Posterior vena cava (tissue), 2 donors: ENCODE measurements around the gene ARF4. TPM values are rescaled to one million over a fixed set of nuclear protein-coding genes. Genes with fewer than 3 reads are reported as not detected.
"Not testable (repeated sequence)": the region's sequence is repeated elsewhere in the genome, so short reads cannot be mapped to it uniquely, and the experiment has no call there.

Source experiments
- DNase-seq: peaks from one replicate; pipeline ENCODE4 v3.0.0-alpha.2; 2020; ENCODE audit warnings: low spot score
- intact Hi-C, 2 donors: fragments of 100-400 bp; cut with DNase I; formaldehyde crosslinking; loops; one replicate each; pipeline versions ENCODE4 v1.14.1 to v1.14.2; 2022 to 2023
- long read RNA-seq, 2 donors: library from polyadenylated mRNA; unstranded; transcript quantifications; one replicate each; pipeline ENCODE4 v2.0.0, GENCODE V29; 2020 to 2021
- total RNA-seq, 2 donors: library from RNA; stranded (reverse); fragmentation: NEBNext Ultra II Directional; extraction: Animal tissue kit (Norgen Biotek cat#: 25700); gene quantifications; one replicate each; pipeline ENCODE4 v1.2.1, GENCODE V29; 2021
- donor health status: DM: yes; HTN: yes; CAD: no.
- donor health status: DM: yes; HTN: yes; CAD: no.

ARF4 gene
- 100 to 1,000 TPM; 152 to 191 TPM for total RNA-seq
- long read RNA-seq, donor 1, transcript ARF4-201 (6 exons, 1,660 nt), result major isoform, 44 of 51 reads
- long read RNA-seq, donor 1, partial matches to known transcripts, result 3 of 51 reads
- long read RNA-seq, donor 1, other reads (novel, unspliced or antisense), result 3 of 51 reads
- long read RNA-seq, donor 2, transcript ARF4-201 (6 exons, 1,660 nt), result major isoform, 202 of 220 reads
- long read RNA-seq, donor 2, partial matches to known transcripts, result 4 of 220 reads
- long read RNA-seq, donor 2, other reads (novel, unspliced or antisense), result 13 of 220 reads

DNA sequence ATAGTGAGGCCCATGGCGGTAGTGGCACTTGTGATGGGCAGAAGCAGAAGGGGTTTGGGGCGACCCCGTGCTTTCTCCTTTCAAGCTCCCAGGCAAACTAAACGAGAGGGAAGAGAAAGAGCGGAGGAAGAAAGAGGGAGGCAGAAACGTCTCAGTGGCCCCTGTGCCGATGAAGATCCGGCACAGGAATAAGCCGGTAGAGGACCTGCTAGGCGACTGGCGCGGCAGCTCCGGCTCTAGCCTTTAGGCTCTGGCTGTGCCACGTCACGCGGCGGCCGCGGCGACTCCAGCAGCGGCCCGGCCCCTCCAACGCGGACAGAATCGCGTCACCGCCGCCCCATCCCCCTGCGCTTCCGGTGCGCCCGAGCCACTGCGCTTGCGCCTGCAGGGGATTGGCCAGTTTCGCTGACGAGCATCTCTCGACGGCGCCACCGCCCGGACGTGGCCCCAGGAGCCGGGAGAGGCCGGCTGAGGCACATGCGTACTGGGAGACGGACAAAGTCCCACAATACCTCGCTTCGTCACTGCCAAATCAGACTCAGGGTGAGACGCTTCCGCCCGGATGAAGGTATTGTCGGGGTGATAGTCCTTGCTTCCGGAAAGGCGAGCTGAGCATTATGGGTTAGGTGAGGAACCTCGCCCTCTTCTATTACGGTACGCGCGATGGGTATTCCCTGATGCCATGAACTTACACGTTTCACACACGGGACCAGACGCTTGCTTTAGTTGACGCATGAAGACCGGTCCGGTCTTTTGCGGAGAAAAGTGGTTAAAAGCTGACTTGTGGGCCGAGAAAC is at the start of gene ARF4:
ARF4 (minus strand) TSS at position 218 of the 797 bp plus-strand sequence; CDS start at position 14, 204 bp downstream.
- intact Hi-C loops, result no loop called here
- peak; percentile 100 for DNase-seq

DNA sequence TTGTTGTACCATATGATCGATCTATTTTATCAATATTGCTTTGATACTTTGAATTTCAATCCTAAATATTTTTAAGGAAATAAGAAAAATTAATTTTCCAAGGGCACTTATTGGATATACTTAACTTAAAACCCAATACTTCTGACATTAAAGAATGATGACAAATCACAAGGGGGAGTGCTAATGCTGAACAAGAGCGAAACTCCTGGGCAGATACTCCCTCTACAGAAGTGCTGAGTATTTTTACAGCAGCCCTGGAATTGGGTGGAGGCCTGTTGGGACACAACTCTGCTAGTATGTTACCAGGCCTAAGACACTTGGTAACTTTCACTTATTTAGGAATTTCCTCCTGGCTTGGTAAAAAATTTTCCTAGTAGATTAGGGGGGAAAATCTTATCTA is 49.6 kb upstream of the ARF4 start:
- DNase-seq, result no peak
- intact Hi-C loops, result no loop called here

GRCh38 chr3:57644740-57645139 is 47.6 kb upstream of the ARF4 start:
- intact Hi-C loops, result no loop called here
- no peak for DNase-seq

DNA sequence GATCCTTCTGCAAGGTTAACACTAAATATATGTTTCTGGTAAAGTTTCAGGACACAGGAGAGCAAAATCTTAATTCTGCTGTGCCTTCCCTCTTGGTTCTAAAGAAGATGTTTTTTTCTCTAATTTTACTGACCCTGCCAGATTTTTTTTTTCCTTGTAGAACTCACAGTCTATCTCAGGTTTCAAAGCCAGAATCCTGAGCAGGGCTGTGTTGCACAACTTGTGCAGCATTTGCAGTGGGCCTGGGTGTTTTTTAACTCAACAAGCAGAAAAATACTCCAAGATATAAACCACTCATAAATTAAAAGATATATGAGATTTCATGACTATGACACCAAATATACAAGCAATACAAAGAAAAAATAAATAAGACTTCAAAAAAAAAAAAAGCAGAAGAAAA is 40.2 kb upstream of the ARF4 start:
- DNase-seq, result no peak
- intact Hi-C loops, result no loop called here

DNA sequence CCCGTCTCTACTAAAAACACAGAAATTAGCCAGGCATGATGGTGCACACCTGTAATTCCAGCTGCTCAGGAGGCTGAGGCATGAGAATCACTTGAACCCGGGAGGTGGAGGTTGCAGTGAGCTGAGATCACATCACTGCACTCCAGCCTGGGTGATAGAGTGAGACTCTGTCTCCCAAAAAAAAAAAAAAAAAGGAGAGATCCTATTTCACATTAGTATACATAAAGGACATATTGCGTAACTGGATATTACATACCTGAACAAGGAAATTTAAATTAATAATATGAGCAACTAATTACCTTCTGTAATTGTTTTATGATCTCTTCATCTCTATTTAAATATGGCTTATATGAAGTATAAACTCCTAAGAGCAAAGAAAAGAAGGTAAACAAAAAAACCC is 37.1 kb upstream of the ARF4 start:
- intact Hi-C loops, DNase-seq: not testable (repeated sequence)

GRCh38 chr3:57627976-57628375 is 30.8 kb upstream of the ARF4 start:
- intact Hi-C loops, result no loop called here

DNA sequence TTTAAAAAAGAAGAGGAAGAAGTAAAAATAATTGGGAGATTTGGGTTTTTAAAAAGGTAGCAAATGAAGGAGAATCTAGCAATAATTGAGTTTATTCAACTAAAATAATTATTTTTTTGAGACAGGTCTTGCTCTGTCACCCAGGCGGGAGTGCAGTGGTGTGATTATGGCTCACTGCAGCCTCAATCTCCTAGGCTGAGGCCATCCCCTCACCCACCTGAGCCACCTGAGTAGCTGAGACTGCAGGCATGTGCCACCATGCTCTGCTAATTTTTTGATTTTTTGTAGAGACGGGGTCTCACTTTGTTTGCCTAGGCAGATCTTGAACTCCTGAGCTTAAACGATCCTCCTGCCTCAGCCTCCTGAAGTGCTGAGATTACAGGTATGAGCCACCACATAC is 27.7 kb upstream of the ARF4 start:
- intact Hi-C loops, result no loop called here
- no peak for DNase-seq

More at GRCh38 chr3:57627976-57628375, 30.8 kb upstream of the ARF4 start:
- no peak for DNase-seq

GRCh38 chr3:57622362-57622761 is 25.2 kb upstream of the ARF4 start:
- intact Hi-C loops, result no loop called here
- no peak for DNase-seq

DNA sequence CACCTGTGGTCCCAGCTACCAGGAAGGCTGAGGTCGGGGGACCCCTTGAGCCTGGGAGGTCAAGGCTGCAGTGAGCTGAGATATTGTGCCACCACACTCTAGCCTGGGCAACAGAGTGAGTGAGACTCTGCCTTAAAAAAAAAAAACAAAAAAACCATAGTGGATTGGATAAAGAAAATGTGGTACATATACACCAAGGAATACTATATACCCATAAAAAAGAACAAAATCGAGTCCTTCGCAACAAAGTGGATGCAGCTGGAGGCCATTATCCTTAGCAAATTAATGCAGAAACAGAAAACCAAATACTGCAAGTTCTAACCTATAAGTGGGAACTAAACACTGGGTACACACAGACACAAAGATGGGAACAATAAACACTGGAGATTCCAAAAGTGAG is 20.6 kb upstream of the ARF4 start:
- DNase-seq, result no peak
- intact Hi-C loops, result loop anchor here in 1 of 2 donors (2.0 kb wide), 1 partner anchor 43 kb away; no protein-coding TSS in a partner anchor

- no peak for DNase-seq
- intact Hi-C loops, result loop anchor here in 1 of 2 donors (2.0 kb wide), 1 partner anchor 45 kb away; no protein-coding TSS in a partner anchor
Observed at GRCh38 chr3:57616233-57616632, 19.1 kb upstream of the ARF4 start.

DNA sequence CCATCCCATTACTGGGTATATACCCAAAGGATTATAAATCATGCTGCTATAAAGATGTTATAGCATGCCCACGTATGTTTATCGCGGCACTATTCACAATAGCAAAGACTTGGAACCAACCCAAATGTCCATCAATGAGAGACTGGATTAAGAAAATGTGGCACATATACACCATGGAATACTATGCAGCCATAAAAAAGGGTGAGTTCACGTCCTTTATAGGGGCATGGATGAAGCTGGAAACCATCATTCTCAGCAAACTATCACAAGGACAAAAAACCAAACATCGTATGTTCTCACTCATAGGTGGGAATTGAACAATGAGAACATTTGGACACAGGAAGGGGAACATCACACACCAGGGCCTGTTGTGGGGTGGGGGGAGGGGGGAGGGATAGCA is 14.7 kb upstream of the ARF4 start:
- intact Hi-C loops, result not testable (repeated sequence)

DNA sequence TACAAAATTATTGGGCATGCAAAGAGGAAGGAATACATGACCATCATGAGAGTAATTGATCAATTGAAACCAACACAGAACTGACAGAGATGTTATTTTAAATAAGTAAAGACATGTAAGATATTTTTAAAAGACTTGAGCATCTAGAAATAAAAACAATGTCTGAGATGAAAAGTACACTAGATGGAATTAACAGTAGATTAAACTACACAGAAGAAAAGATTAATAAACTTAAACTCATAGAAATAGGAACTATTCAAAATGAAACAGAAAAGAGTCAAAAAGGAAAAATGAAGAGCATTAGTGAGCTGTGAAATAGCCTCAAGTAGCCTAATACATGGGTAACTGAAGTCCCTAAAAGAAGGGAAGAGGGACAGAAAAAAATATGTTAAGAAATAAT is 8.5 kb upstream of the ARF4 start:
- intact Hi-C loops, result no loop called here
- DNase-seq, result no peak

More for the DNA sequence above, 14.7 kb upstream of the ARF4 start:
- not testable (repeated sequence) for DNase-seq

- DNase-seq, result no peak
- intact Hi-C loops, result no loop called here
Observed at GRCh38 chr3:57604971-57605370, 7.8 kb upstream of the ARF4 start.

DNA sequence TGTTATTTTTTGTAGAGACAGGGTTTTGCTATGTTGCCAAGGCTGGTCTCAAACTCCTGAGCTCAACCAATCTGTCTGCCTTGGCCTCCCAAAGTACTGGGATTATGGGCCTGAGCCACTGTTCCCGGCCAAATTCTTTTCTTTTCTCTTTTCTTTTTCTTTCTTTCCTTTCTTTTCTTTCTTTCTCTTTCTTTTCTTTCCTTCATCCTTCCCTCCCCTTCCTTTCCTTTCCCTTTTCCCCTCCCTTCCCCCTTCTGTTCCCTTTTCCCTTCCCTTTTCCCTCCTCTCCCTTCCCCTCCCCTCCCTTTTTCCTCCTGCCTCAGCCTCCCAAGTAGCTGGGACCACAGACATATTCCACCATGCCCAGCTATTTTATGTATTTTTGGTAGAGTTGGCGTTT is 3.1 kb upstream of the ARF4 start:
- intact Hi-C loops, result no loop called here
- no peak for DNase-seq

- intact Hi-C loops, result no loop called here
- DNase-seq, result no peak
Observed at GRCh38 chr3:57598765-57599360, 1.7 kb upstream of the ARF4 start.

- DNase-seq, result peak; percentile 93
- intact Hi-C loops, result no loop called here
Observed at GRCh38 chr3:57596495-57597126, 533 bp downstream of the ARF4 start.

DNA sequence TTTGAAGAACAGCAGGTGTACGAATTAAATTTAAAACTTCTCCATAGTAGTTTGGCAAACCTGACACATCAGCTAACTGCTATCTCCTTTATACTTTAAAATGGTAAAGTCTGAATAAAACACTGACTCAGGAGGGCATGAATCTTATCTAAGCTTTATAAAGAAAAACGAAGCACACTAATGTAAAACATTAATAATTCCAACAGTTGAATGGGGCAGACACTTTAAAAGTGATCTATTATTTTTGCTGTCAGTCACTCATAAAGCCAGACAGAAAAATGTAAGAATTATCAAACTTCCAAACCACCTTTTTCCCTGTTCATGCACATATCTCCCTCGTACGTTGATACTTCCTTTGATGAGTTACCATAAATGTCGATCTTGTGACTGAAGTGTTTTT is 2.6 kb downstream of the ARF4 start:
- intact Hi-C loops, result no loop called here
- no peak for DNase-seq

- DNase-seq, result no peak
- intact Hi-C loops, result no loop called here
Observed at GRCh38 chr3:57594144-57594543, 3.0 kb downstream of the ARF4 start.

DNA sequence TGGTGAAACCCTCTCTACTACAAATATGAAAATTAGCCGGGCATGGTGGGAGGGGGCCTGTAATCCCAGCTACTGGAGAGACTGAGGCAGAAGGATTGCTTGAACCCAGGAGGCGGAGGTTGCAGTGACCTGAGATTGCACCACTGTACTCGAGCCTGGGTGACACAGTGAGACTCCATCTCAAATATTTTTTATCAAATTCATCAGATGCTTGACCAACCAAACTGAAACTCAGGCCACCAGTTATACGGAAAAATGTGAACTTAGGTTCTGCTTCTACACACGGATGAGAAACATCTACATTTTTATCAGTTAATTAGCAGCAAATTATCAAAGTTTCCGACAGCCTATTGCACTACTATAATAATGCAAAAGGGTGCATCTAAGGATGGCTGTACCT is 4.8 kb downstream of the ARF4 start:
- intact Hi-C loops, result no loop called here

DNA sequence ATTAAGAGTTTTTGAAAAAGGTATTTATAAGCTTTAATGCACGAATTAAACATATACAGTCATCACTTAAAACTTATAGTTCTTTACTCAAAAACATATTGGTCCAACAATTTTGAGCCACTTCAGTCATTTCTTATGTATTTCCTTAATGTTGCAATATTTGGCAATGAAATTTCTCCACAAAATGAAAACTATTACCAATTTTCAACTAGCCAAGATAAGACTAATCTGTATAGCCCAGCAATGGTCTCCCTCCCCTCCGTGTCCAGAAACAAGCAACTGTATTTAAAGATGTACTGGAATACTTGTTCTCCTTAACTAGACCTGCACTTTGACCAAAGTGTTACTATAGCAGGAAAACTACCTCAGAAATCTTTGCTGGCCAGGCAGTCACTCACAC is 9.2 kb downstream of the ARF4 start:
- no peak for DNase-seq
- intact Hi-C loops, result no loop called here

More for the DNA sequence above, 4.8 kb downstream of the ARF4 start:
- DNase-seq, result no peak
